GM15510 (cell line): ENCODE measurements around the gene CEND1.

Experiments
- POLR2A ChIP-seq: IDR thresholded peaks from 3 replicates; pipeline ENCODE4 v1.6.1; 2011; ENCODE audit warnings: borderline replicate concordance; ENCODE audit not compliant: insufficient read length; ENCODE audit errors: extremely low read depth

The CEND1 gene

DNA sequence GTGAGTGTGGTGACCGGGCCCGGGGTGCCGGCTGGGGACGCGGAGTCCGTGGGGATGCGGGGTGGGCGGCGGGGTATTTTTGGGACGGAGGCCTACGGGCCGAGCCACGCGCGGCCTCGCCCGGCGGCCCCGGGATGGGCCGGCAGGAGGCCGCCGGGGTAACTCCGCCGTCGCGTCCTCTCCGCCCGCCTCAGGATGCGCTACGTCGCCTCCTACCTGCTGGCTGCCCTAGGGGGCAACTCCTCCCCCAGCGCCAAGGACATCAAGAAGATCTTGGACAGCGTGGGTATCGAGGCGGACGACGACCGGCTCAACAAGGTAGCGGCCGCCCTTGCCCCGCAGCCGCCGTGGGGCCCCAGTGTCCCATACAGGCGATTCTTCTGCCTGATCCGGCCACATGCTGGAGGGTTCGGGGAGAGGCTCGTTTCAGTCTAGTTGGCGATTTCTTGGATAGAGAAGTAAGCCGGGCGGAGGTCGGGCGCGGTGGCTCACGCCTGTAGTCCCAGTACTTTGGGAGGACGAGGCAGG lies 20.2 kb upstream of the CEND1 start:
- TF ChIP-seq POLR2A = no peak

DNA sequence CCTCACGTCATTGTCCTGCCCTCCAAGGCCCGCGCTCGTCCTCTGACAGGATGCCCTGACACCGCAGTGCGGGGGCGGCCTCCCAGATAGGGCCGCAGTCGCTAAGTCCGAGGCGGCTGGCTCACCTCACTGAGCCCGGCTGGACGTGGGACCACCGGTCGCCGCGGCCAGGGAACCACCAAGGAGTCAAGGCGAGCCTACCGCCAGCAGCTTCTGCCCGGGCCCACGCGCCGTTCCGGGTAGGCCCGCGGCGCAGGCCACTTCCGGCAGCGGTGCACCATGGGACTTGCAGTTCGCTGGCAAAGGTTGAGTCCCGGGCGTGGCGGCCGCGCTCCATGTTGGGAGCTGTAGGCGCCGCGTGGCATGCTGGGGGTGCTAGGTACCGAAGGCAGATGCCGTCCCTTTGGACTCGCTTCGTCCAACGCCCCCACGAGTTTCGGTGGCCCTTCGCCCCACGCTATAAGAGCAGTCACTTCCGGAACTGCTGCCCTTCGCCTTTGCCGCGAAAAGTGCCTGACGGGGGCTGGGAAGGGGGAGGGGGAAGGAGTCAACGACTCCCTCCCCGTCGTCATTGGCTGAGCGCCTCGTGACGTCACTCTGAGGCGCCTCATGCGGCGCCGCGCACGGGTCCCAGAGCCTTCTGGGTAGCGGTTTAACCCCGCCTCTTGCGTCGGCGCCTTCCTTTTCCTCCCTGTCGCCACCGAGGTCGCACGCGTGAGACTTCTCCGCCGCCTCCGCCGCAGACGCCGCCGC lies 19.6 kb upstream of the CEND1 start, which contains the start of gene RPLP2:
Gene RPLP2, plus strand, starts transcription at position 681 of the 753 bp plus-strand sequence. CDS start 268 bp downstream, outside the sequence.
- TF ChIP-seq POLR2A = peak; percentile 91

DNA sequence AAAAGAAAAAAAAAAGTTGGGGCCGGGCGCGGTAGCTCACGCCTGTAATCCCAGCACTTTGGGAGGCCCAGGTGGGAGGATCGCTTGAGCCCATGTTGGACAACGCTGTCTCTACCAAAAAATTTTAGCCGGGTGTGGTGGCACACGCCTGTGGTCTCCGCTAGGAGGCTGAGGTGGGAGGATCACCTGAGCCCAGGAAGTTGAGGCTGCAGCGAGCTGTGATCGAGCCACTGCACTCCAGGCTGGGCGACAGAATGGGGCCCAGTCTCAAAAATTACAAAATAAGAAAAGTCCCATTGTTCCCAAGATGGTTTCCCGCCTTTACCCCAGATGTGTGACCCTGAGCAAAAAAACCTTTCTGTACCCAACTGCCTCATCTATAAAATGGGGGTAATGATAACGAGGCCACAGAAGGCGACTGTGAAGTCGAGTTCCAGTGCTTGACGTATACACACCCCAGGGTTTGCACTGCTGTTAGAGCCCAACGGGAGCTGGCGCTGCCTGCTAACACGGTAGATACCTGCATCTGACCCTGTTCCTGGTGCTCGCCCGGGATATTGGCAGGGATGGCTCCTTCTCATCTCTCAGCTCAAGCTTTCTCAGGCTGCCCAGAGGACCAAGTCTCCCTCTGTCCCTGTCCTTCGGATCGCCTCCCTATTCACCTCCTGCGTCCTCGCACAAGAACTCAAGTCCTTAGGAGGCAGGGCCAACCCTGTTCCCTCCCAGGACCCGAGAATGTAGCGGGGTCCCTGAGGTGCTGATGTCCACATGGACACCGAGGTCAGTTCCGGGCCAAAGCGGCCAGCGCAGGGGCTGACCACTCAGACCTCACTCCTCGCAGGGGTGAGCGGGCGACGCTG lies 18.8 kb upstream of the CEND1 start:
- TF ChIP-seq POLR2A = no peak

DNA sequence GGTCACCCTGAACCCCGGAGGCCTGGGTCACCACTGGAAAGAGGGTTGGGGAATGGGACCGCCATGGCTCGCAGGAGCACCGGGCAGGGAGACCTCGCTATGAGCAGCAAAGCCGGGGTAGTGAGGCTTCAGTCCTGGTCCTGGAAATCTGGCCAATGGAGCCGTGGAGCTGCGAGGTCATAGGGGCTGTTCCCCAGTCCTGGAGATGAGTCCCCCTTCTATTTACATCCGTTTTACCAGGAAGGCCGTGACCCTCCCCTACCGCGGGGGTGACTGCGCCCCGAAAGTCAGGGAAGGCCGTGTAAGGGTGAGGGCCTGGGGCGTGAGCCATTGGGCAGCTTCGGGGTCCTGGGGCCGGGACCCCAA lies 14.7 kb upstream of the CEND1 start:
- TF ChIP-seq POLR2A = no peak

DNA sequence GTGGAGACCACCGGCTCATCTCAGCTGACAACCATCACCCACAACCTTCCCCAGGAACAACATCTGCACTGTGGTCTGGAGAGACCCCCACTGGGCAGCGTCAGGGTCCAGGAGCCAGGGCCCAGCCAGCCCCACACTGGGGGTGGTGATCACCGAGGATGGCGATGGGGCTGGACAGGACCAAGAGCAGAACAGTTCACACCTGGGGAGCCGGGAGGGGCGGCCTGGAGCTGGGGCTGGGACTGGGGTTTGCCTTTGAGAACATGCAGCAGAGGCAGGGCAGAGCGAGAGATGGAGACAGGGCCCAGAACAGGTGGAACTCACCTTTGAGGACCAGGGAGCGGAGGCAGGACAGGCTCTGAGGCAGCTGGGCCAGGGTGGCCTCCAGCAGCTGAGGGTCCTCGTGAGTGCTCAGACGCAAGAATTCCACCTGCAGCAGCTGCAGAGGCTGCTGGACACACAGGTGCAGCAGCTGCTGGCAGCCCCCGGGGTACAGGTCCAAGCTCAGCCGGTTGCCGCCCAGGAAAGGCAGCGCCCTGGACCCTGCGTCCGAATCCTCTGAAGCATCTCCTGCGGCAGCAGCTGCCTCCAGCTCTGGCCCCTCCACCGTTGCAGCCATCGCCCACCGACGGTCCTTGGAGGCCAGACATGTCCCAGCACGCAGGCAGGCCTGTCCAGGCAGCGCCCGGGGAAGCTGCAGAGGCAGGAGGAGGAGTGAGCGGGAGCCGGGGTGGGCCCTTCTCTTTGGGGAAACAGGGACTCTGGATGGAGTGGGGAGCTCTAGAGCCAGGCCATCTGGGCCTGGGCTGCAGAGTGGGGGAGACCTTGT lies 14.1 kb upstream of the CEND1 start:
- TF ChIP-seq POLR2A = no peak

DNA sequence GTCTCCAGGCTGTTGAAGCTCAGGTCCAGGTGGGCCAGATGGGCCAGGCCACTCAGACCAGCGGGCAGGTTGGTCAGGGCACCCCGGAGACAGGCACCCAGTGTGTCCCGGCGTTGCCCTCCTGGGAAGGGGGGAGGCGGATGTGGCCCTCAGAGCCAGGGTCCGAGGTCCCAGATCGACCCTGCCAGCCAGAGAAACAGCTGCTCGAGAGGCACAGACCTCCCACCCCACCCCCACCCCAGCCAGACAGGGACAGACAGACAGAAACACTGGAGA lies 13.5 kb upstream of the CEND1 start:
- no peak for TF ChIP-seq POLR2A

DNA sequence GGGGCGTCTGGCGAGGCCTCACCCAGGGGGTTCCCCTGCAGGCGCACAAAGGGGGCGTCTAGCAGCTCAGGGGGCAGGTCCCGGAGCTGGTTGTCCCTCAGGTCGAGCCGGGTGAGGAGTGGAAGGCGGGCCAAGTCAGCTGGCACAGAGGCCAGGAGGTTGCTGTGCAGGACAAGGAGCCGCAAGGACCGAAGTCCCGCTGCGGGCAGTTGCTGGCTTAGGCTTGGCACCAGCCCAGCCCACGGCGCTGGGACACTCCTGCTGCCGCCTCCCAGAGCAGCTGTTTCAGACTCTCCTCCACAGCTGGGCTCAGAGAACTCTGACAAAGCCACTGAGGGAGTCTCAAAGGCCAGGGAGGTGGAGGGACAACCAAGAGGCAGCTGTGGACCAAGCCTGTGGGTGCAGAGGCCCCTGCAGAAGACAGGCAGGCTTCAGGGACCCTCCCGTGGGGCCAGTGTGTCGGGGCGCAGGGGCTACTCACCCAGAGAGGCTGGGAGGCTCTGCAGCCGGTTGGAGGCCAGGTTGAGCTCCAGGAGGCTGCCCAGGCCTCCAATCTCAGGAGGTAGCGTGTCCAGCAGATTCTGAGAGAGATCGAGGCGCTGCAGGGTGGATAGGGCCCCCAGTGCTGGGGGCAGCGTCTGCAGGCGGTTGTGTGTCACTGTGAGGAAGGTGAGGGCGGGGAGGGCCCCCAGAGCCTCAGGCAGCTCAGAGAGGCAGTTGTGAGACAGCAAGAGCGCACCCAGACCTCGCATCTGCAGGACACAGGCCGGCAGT lies 13.0 kb upstream of the CEND1 start:
- no peak for TF ChIP-seq POLR2A

DNA sequence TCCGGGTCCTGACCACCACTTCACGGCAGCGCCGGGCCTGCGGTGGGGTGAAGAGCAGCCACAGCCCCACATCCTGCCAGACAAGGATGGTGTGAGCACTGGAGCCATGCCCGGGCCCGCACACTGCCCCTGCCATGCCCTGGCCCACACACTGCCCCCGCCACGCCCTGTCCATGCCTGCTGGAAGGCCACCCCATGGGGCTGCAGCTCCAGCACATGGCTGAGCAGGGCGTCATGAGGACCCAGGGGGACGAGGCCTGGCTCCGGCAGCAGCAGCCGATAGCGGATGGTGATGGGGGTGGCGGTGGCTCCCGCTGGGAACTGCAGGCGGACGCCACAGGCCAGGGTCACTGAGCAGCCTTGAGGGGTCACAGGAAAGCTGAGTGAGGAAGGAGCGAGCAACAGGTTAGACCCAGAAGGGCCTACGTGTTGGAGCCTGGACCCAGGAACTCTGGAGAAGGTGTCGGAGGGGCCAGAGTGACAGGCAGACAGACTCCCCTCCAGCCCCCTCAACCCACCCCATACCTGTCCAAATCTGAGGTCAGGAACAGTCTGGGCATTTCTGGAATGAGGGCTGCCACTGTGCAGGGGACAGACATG lies 12.2 kb upstream of the CEND1 start:
- no peak for TF ChIP-seq POLR2A

DNA sequence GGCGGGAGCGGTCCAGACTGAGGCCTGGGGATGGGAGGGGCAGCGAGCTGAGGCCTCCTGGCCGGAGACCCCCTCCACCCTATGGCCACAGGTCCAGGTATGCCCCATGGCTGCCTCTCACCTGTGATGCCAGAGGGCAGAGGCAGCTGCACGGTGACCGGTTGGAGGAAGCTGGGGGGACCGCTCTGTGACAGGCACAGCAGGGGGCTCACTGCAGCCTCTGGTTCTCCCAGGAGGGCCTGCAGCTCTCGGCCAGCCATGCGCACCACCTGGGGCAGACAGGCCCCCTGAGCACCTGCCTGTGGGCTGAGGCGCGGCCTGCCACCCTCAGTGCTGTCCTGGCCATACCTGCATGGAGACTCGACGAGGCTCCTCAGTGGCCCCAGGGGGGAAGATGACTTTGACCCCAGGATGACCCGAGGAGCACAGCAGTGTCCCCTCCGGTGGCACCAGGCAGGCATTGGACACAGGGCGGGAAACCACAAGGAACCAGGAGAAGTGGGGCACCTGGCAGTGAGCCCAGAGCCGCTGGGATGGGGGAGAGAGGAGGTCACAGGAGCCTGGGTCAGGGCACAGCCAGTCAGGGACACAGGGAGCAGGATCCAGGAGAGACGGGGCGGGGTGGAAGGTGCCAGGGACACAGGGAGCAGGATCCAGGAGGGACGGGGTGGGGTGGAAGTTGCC lies 11.3 kb upstream of the CEND1 start:
- TF ChIP-seq POLR2A = no peak

DNA sequence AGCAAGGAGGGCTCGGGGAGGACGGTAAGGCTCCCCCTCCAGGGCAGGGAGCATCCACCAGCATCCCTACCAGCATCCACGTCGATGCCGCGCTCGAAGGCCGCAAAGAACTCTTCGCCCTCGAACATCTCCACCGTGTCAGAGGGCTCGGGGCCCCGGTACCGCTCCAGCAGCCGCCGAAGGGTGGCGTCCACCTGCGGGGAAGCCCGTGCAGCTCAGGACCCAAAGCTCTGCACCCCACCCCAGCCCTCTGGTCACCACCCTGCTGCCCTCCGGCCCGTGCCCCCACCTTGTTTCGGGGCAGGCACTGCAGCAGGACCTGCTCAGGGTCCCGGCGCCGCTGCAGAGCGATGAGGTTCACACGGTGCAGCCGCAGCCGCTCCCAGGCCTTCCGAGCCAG lies 10.6 kb upstream of the CEND1 start:
- no peak for TF ChIP-seq POLR2A

DNA sequence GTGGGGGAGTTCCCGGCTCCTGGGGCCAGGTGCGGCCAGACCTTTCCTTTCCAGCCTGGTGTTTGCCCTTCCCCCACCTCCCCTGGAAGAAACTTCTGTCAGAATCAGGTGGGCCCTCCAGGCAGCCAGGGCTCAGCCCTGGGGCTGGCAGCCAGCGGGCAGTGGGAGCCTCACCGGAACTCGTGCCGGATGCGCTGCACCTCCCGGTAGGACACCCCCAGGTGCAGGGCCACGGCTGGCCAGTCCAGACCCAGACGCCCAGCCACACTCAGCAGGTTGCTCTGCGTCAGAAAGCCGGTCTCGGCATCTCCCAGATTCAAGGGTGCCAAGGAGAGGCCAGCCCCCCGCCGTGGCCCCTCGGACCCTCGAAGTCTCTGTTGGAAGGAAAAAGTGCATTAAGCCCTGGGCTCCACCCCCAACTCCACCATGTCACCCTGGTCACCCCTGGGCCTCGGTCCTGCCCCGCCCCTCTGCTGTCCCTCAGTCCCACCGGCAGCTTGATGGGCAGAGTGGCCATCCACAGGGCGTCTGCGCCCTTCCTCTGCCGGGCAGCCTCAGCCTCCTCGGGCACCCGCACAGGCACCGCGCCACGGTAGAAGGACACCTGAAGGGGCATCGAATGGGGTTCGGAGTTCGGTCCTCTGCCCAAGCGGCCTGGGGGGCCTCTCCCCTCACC lies 9.9 kb upstream of the CEND1 start:
- TF ChIP-seq POLR2A = no peak

DNA sequence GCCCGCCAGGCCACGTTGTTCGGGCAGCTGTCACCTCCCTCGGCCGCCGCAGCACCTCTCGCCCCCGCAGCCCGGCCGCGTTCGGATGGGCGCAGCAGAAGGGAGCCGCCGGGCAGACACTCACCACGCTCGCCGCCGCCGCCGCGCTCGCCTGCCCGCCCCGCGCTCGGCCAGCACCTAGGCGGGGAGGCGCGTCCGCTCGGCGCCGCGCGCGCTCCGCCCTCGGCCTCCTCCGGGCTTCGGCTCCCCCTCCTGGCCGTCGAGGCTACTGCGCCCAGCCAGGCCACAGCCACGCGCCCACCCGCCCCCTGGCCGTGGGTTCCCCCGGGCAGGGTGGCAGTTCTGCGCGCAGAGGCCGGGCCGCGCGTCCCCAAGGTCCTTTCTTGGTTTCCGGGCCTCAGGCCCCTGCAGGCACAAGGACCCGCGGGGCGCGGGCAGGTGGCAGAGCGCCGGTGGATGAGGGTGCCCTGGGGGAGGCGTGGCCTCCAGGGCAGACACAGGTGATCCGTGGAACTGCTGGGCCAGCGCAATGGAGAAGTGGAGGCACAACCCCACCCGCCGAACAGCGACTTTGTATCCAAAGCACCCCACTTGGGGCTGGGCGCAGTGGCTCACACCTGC lies 8.3 kb upstream of the CEND1 start, which contains the start of gene SLC25A22:
Gene SLC25A22, minus strand, starts transcription at position 189 of the 621 bp plus-strand sequence. CDS start 3,275 bp downstream, outside the sequence.
- peak; percentile 73 for TF ChIP-seq POLR2A

DNA sequence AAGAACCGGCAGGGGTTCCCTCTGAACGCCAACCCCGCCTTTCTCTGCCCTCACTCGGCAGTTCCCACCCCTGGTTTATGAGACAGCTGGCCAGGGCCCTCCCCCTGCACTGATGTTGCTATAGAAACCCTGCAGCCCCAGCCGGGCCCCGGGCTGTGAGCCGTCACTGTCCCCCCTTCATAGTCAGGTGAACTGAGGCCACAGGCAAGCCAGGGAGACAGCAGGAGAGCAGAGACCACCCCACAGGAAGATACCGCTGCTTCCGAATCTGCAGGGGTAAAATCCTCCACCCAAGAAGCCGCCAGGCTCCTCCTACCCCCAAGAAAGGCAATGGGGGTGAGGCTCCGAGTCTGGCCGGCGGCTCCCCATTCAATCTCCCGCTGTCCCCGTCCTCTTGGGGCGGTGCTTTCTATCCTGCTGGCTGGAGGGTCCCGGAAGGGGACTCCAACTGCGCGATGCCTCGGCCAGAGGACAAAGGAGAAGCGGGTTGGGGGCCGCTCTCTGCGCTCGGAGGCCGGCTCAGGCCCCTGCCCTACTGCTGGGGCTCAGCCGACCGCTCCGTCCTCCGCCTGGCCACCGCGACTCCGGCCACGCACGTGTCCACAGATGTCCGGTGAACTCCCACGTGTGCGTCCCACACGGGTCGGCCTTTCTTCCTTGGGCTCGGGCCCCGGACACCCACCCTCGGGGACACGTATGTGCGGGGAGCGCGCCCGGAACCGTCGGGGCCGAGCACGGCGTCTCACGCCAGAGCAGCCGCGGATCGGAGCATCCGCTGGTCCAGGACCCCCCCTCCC lies 7.6 kb upstream of the CEND1 start:
- no peak for TF ChIP-seq POLR2A
